ENCODE results near the gene P2RY12.

DNA sequence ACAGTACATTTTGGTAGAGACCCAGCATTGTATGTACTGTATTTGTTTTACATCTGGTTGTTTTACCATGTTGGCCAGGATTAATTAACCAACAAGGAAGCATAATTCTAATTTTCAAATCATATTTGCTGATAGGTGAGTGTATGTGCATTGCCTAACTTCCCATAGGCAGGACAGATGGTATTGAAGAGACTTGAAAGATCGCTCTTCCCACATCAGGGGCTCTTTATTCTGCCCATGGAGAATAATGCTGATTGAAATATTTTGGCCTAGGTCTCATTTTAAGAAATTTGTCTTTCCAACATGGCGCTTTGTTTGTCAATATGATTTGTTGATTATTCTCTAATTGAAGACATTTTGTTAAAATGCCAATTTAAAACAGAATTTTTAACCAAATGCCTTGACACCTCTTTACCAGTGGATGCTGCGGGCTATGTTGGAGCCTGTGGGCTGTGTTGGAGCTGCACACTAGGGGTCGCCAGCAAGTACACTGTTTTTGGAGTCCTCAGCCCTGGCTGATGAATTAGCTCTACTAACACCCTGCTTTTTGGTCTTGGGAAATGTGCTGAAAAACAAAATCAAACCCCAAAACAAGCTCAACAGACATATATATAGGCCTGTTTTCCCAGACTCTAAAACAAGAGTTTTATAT is 5.3 kb downstream of the P2RY12 start:
- TF ChIP-seq, protein P1, sequence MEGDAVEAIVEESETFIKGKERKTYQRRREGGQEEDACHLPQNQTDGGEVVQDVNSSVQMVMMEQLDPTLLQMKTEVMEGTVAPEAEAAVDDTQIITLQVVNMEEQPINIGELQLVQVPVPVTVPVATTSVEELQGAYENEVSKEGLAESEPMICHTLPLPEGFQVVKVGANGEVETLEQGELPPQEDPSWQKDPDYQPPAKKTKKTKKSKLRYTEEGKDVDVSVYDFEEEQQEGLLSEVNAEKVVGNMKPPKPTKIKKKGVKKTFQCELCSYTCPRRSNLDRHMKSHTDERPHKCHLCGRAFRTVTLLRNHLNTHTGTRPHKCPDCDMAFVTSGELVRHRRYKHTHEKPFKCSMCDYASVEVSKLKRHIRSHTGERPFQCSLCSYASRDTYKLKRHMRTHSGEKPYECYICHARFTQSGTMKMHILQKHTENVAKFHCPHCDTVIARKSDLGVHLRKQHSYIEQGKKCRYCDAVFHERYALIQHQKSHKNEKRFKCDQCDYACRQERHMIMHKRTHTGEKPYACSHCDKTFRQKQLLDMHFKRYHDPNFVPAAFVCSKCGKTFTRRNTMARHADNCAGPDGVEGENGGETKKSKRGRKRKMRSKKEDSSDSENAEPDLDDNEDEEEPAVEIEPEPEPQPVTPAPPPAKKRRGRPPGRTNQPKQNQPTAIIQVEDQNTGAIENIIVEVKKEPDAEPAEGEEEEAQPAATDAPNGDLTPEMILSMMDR (IDR thresholded peaks at IDR 0.05 in 4 of 5, conservative IDR thresholded peaks at IDR 0.05 in 1 of 5): no peak
- TF ChIP-seq POLR2A (IDR thresholded peaks at IDR 0.05): no peak
